ENCODE measurements around the gene BRMS1L. TPM values are rescaled to one million over a fixed set of nuclear protein-coding genes. Genes with fewer than 3 reads are reported as not detected.

Gene BRMS1L
- total RNA-seq, 1 experiment from 2014 or later: 1.2 TPM

GRCh38 chr14:35854696-35855270 lies 28.6 kb downstream of the BRMS1L start:
- no peak for DNase-seq (ENCODE audit: low read depth)
- in situ Hi-C loops (cut with HindIII; ENCODE audit: low pct_unique_long_range_greater_than_20kb, low sequenced_read_pairs): no loop called here

GRCh38 chr14:35855876-35856481 lies 29.8 kb downstream of the BRMS1L start:
- no peak for DNase-seq (ENCODE audit: low read depth)
- in situ Hi-C loops (cut with HindIII; ENCODE audit: low pct_unique_long_range_greater_than_20kb, low sequenced_read_pairs): no loop called here

GRCh38 chr14:35858521-35859209 lies 32.5 kb downstream of the BRMS1L start:
- no peak for DNase-seq (ENCODE audit: low read depth)
- in situ Hi-C loops (cut with HindIII; ENCODE audit: low pct_unique_long_range_greater_than_20kb, low sequenced_read_pairs): no loop called here

GRCh38 chr14:35861204-35861868 lies 35.2 kb downstream of the BRMS1L start:
- DNase-seq (ENCODE audit: low read depth): no peak
- in situ Hi-C loops (cut with HindIII; ENCODE audit: low pct_unique_long_range_greater_than_20kb, low sequenced_read_pairs): no loop called here

- DNase-seq (ENCODE audit: low read depth): no peak
- in situ Hi-C loops (cut with HindIII; ENCODE audit: low pct_unique_long_range_greater_than_20kb, low sequenced_read_pairs): no loop called here
These were observed 39.6 kb downstream of the BRMS1L start for GRCh38 chr14:35865611-35866324.

GRCh38 chr14:35866595-35867279 lies 40.6 kb downstream of the BRMS1L start:
- no peak for DNase-seq (ENCODE audit: low read depth)
- in situ Hi-C loops (cut with HindIII; ENCODE audit: low pct_unique_long_range_greater_than_20kb, low sequenced_read_pairs): no loop called here

GRCh38 chr14:35867280-35867629 lies 41.1 kb downstream of the BRMS1L start:
- DNase-seq (ENCODE audit: low read depth): no peak
- in situ Hi-C loops (cut with HindIII; ENCODE audit: low pct_unique_long_range_greater_than_20kb, low sequenced_read_pairs): no loop called here

GRCh38 chr14:35875296-35875695 lies 49.2 kb downstream of the BRMS1L start:
- no peak for DNase-seq (ENCODE audit: low read depth)
- in situ Hi-C loops (cut with HindIII; ENCODE audit: low pct_unique_long_range_greater_than_20kb, low sequenced_read_pairs): no loop called here

GRCh38 chr14:35877276-35877675 lies 51.1 kb downstream of the BRMS1L start:
- in situ Hi-C loops (cut with HindIII; ENCODE audit: low pct_unique_long_range_greater_than_20kb, low sequenced_read_pairs): no loop called here
- no peak for DNase-seq (ENCODE audit: low read depth)

GRCh38 chr14:35878272-35879150 lies 52.4 kb downstream of the BRMS1L start:
- in situ Hi-C loops (cut with HindIII; ENCODE audit: low pct_unique_long_range_greater_than_20kb, low sequenced_read_pairs): no loop called here
- peak; percentile 50 for DNase-seq (ENCODE audit: low read depth)

- DNase-seq (ENCODE audit: low read depth): no peak
- in situ Hi-C loops (cut with HindIII; ENCODE audit: low pct_unique_long_range_greater_than_20kb, low sequenced_read_pairs): no loop called here
These were observed 53.1 kb downstream of the BRMS1L start for GRCh38 chr14:35879151-35879648.

GRCh38 chr14:35879654-35880249 lies 53.6 kb downstream of the BRMS1L start:
- in situ Hi-C loops (cut with HindIII; ENCODE audit: low pct_unique_long_range_greater_than_20kb, low sequenced_read_pairs): no loop called here
- no peak for DNase-seq (ENCODE audit: low read depth)

- in situ Hi-C loops (cut with HindIII; ENCODE audit: low pct_unique_long_range_greater_than_20kb, low sequenced_read_pairs): no loop called here
- DNase-seq (ENCODE audit: low read depth): no peak
These were observed 55.1 kb downstream of the BRMS1L start for GRCh38 chr14:35881280-35881679.

- in situ Hi-C loops (cut with HindIII; ENCODE audit: low pct_unique_long_range_greater_than_20kb, low sequenced_read_pairs): no loop called here
These were observed 57.6 kb downstream of the BRMS1L start for GRCh38 chr14:35883677-35884293.

GRCh38 chr14:35890308-35890707 lies 64.2 kb downstream of the BRMS1L start:
- in situ Hi-C loops (cut with HindIII; ENCODE audit: low pct_unique_long_range_greater_than_20kb, low sequenced_read_pairs): no loop called here
- no peak for DNase-seq (ENCODE audit: low read depth)

More at GRCh38 chr14:35883677-35884293, 57.6 kb downstream of the BRMS1L start:
- peak; percentile 7 for DNase-seq (ENCODE audit: low read depth)

- in situ Hi-C loops (cut with HindIII; ENCODE audit: low pct_unique_long_range_greater_than_20kb, low sequenced_read_pairs): no loop called here
- DNase-seq (ENCODE audit: low read depth): no peak
These were observed 69.1 kb downstream of the BRMS1L start for GRCh38 chr14:35895256-35895655.

Measured in Caki2 (cell line).